Spinal cord (tissue), 10 donors: ENCODE measurements around the gene FGF2. TPM values are rescaled to one million over a fixed set of nuclear protein-coding genes. Genes with fewer than 3 reads are reported as not detected.

ENCODE experiments used
- DNase-seq, 6 donors: peaks; one replicate each; pipeline versions ENCODE4 v3.0.0 to v3.0.0-alpha.2; 2013 to 2015; ENCODE audit warnings: low spot score in 6 of 6, low read depth in 4 of 6
- H3K27ac ChIP-seq: one replicate; pipeline ENCODE4 v1.5.1; 2013; ENCODE audit warnings: low read depth, low read length, control low read depth
- H3K27me3 ChIP-seq: one replicate; pipeline ENCODE4 v1.6.1; 2013; ENCODE audit warnings: low read length; ENCODE audit not compliant: control insufficient read depth, insufficient read depth
- H3K36me3 ChIP-seq: one replicate; pipeline ENCODE4 v1.6.1; 2013; ENCODE audit warnings: low read length; ENCODE audit not compliant: control insufficient read depth, insufficient read depth
- H3K4me1 ChIP-seq: one replicate; pipeline ENCODE4 v1.6.1; 2013; ENCODE audit warnings: low read length; ENCODE audit not compliant: control insufficient read depth, insufficient read depth
- H3K4me3 ChIP-seq: one replicate; pipeline ENCODE4 v1.5.1; 2013; ENCODE audit warnings: low read depth, low read length, control low read depth
- H3K9me3 ChIP-seq: one replicate; pipeline ENCODE4 v1.6.1; 2013; ENCODE audit warnings: low read length; ENCODE audit not compliant: control insufficient read depth, insufficient read depth
- WGBS: methylation state at CpG from one replicate; pipeline ENCODE4 v1.1.5; 2013; ENCODE audit warnings: missing lambda C conversion rate; ENCODE audit not compliant: insufficient coverage; 5-methylcytosine and 5-hydroxymethylcytosine counted together
- polyA plus RNA-seq, 2 donors: library from polyadenylated mRNA; unstranded; fragments of 120-200 nt; gene quantifications; one replicate each; pipeline ENCODE4 v1.2.1, GENCODE V29; 2013; ENCODE audit not compliant: insufficient read length in 2 of 2
- total RNA-seq, 2 donors: library from RNA; depleted of rRNA in 1 of 2; stranded (reverse); fragments of 120-200 nt in 1 of 2; fragments of >200 nt in 1 of 2; gene quantifications; one replicate each; pipeline versions ENCODE4 v1.2.3 to v1.2.4, GENCODE V29; 2013 to 2014
- donor health status: healthy.

FGF2 gene
- total and polyA plus RNA-seq, 4 donors = 11.9 to 38.1 (median 17.3) TPM

DNA sequence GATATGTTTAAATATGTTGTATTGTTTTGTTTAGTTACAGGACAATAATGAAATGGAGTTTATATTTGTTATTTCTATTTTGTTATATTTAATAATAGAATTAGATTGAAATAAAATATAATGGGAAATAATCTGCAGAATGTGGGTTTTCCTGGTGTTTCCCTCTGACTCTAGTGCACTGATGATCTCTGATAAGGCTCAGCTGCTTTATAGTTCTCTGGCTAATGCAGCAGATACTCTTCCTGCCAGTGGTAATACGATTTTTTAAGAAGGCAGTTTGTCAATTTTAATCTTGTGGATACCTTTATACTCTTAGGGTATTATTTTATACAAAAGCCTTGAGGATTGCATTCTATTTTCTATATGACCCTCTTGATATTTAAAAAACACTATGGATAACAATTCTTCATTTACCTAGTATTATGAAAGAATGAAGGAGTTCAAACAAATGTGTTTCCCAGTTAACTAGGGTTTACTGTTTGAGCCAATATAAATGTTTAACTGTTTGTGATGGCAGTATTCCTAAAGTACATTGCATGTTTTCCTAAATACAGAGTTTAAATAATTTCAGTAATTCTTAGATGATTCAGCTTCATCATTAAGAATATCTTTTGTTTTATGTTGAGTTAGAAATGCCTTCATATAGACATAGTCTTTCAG lies 68.8 kb downstream of the FGF2 start:
- DNase-seq = peak in 2 of 6 donors; percentile 6 to 15
- no peaks in the 10 kb centered on the region for H3K9me3 ChIP-seq
- no peaks in the 10 kb centered on the region for H3K27me3 ChIP-seq
- H3K27ac ChIP-seq = no peak overlapping the region
- WGBS = no CpG with 5 or more reads among the region's 1 CpG
- no peak overlapping the region for H3K4me3 ChIP-seq
- no peaks in the 10 kb centered on the region for H3K36me3 ChIP-seq
- H3K4me1 ChIP-seq = peaks cover 4% of the 10 kb centered on the region

DNA sequence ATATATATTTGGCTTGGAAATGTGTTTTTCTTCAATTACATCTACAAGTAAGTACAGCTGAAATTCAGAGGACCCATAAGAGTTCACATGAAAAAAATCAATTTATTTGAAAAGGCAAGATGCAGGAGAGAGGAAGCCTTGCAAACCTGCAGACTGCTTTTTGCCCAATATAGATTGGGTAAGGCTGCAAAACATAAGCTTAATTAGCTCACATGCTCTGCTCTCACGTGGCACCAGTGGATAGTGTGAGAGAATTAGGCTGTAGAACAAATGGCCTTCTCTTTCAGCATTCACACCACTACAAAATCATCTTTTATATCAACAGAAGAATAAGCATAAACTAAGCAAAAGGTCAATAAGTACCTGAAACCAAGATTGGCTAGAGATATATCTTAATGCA lies 69.6 kb downstream of the FGF2 start:
- H3K9me3 ChIP-seq = no peaks in the 10 kb centered on the region
- no peak overlapping the region for H3K27ac ChIP-seq
- no peak overlapping the region for H3K4me3 ChIP-seq
- WGBS = no CpG with 5 or more reads among the region's 1 CpG
- no peaks in the 10 kb centered on the region for H3K36me3 ChIP-seq
- peaks cover 4% of the 10 kb centered on the region for H3K4me1 ChIP-seq
- H3K27me3 ChIP-seq = no peaks in the 10 kb centered on the region
- peak in 1 of 6 donors; percentile 1 for DNase-seq

DNA sequence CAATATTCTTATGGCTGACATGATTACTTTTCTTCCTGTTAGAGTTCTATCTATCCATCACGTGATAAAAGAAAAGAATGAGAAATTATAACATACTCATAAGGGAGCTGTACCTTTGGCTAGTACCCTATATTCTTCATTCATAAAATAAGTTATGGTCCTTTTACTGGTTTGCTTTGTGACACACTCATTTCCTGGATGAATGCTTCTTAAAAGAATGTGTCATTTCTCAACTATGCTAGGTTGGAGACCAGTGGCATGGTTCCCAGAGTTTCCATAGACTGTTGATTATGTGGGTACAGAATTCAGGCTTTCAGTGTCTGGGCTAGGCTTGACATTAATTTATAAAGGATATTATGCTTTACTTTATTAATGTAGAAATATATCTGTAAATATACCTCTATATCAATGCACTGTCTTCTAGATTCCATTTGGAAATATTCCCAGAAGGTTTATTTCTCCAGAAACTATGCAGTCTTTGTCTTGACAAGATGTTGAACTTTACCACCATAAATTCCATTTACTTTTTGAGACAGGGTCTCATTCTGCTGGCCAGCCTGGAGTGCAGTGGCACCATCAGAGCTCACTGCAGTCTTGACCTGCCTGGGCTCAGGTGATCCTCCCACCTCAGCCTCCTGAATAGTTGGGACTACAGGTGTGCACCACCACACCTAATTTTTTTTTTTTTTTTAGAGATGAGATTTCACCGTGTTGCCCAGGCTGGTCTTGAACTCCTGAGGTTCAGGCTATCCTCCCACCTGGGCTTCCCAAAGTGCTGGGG lies 71.9 kb downstream of the FGF2 start:
- Histone ChIP-seq H3K9me3 (no peaks in the 10 kb centered on the region), H3K27ac (no peak overlapping the region), H3K27me3 (no peaks in the 10 kb centered on the region), H3K4me3 (no peak overlapping the region), H3K4me1 (peaks cover 4% of the 10 kb centered on the region), H3K36me3 (no peaks in the 10 kb centered on the region)
- WGBS = no CpG with 5 or more reads among the region's 2 CpGs
- DNase-seq = peak in 2 of 6 donors; percentile 7 to 52

DNA sequence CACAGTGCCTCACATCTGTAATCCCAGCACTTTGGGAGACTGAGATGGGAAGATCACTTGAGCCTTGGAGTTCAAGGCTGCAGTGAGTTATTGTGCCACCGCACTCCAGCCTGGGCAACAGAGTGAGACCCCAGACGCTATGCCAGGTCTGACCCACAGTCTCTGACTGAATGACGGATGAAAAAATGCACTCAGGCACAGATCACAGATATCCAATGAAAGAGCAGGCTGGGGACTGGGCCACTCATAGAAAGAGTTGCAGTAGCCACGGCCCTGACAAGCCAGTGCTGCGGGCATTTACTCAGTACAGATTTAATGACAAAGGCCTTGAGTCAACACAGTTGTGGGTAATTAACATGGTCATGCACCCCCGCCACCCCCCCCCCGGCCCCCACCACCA lies 73.1 kb downstream of the FGF2 start:
- WGBS = 100% methylated on average over 3 of the region's 7 CpGs
- Histone ChIP-seq H3K27ac (no peak overlapping the region), H3K4me1 (peaks cover 4% of the 10 kb centered on the region), H3K9me3 (no peaks in the 10 kb centered on the region), H3K36me3 (no peaks in the 10 kb centered on the region), H3K27me3 (no peaks in the 10 kb centered on the region), H3K4me3 (no peak overlapping the region)
- no peak for DNase-seq

DNA sequence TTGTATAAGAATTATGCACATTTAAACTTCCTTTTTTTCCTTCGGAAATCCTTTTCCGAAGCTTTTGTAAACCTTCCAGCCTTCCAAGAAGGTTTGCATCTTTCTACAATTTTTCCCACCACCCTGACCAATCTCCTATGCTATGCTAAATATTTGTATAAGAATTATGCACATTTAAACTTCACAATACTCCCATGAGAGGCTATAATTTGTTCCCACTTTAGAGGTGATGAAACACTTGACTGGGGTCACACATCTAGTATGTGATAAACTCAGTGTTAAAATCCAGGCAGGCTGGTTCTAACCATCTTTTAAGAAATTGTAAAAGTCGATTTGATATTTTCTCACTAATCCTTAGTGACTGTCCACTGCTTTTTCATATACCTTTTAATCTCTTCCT lies 73.7 kb downstream of the FGF2 start:
- Histone ChIP-seq H3K4me1 (peaks cover 4% of the 10 kb centered on the region), H3K27me3 (no peaks in the 10 kb centered on the region), H3K4me3 (no peak overlapping the region), H3K27ac (no peak overlapping the region), H3K9me3 (no peaks in the 10 kb centered on the region), H3K36me3 (no peaks in the 10 kb centered on the region)
- DNase-seq = no peak
- WGBS = no CpG with 5 or more reads among the region's 3 CpGs

DNA sequence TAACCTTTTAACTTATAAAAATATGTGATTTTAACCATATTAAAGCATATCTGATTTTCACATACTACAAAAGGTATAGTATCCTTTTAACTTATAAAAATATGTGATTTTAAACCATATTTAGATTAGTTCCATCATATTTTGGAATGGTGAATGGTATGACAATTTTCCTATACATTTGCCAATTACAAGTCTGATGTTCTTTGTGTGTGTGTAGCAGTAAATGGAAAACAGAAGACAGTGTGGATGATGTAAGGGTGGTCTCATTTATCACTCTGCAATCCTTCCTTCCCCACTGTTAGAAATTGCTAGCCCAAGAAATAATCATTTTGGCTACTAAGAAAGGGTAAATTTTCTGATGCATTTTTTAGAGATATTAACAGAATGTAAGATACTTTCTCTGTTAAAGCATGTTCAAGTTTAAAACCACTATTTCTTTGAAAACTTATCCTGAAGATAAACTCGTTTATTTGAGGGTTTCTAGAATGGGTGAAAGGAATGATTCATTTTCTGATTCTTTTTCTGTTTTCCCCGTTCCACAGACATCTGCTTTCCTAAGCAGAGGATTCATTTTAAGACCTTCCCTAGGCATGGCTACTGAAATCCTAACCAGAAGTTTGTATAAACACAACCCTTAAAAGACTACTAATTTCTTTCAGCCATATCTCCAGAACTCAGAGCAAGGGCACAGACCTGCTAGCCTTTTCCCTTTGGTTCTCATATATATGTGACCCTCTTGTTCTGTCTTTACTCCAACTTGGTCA lies 74.8 kb downstream of the FGF2 start:
- DNase-seq = no peak
- no peaks in the 10 kb centered on the region for H3K36me3 ChIP-seq
- 71% methylated on average over 1 of the region's 2 CpGs for WGBS
- H3K4me3 ChIP-seq = no peak overlapping the region
- H3K9me3 ChIP-seq = no peaks in the 10 kb centered on the region
- H3K27ac ChIP-seq = no peak overlapping the region
- peaks cover 4% of the 10 kb centered on the region for H3K4me1 ChIP-seq
- no peaks in the 10 kb centered on the region for H3K27me3 ChIP-seq

DNA sequence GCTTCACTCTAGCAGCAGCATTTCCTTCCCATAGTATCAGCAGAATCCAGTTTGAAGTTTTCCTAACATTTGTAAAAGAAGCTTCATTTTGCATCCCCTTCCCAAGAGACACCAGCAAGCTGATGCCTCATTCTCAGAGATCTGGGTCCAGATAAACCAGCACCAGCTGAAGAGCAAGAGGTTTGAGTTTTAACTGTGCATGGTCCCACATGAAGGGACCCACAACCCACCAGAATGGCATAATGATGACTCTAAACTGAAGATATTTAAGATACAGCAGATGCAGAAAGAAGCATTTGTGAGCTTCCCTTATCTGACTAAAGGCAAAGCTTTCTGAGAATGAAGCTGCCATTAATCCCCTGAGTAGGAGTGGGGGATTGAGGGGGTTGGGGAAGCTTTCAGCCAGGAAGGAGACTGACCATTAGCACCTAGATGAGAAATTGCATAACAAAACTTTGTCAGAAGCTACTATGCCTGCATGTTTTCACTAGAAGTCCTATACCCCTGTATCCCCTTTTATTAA lies 77.2 kb downstream of the FGF2 start:
- Histone ChIP-seq H3K27ac (no peak overlapping the region), H3K4me3 (no peak overlapping the region), H3K27me3 (no peaks in the 10 kb centered on the region), H3K36me3 (no peaks in the 10 kb centered on the region), H3K4me1 (peaks cover 2% of the 10 kb centered on the region), H3K9me3 (no peaks in the 10 kb centered on the region)
- DNase-seq = no peak

DNA sequence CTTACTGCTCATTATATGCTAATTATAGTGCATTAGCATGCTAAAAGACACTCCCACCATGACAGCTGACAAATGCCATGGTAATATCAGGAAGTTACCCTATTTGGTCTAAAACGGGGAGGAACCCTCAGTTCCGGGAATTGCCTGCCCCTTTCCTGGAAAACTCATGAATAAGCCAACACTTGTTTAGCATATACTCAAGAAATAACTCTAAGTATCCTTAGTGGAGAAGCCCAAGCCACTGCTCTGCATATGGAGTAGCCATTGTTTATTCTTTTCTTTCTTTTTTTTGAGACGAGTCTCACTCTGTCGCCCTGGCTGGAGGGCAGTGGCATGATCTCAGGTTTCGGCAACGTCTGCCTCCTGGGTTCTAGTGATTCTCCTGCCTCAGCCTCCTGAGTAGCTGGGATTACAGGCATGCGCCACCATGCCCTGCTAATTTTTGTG lies 80.3 kb downstream of the FGF2 start:
- Histone ChIP-seq H3K36me3 (no peaks in the 10 kb centered on the region), H3K27ac (no peak overlapping the region), H3K9me3 (no peaks in the 10 kb centered on the region), H3K4me1 (no peaks in the 10 kb centered on the region), H3K27me3 (no peaks in the 10 kb centered on the region), H3K4me3 (no peak overlapping the region)
- WGBS = 84% methylated on average over 4 of the region's 7 CpGs
- no peak for DNase-seq

DNA sequence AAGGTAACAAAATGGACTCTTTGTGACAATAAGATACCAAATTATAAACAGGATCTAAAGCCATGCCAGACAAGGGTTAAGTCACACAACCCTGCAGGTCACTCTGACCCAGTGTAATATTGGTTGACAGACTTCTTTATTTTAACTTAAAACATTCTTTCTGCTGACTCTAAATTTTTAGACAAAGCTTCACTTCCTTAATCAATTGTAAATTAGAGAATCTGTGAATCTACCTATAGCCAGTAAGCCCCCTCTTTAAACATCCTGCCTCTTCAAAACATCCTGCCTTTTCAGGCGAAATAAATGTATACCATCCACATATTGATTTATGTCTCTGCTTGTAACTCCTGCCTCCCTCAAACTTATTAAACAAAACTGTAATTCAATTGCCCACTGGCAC lies 81.6 kb downstream of the FGF2 start:
- H3K27me3 ChIP-seq = no peaks in the 10 kb centered on the region
- no peak overlapping the region for H3K27ac ChIP-seq
- no peak overlapping the region for H3K4me3 ChIP-seq
- WGBS = 91% methylated on average over 1 of the region's 1 CpG
- H3K9me3 ChIP-seq = no peaks in the 10 kb centered on the region
- H3K36me3 ChIP-seq = no peaks in the 10 kb centered on the region
- no peak for DNase-seq
- no peaks in the 10 kb centered on the region for H3K4me1 ChIP-seq
